ENCODE data around the gene FCN1.

Gene FCN1

GRCh38 chr9:134887219-134887618, 30.5 kb downstream of the FCN1 start:
- no peak overlapping the region for H3K4me2 ChIP-seq (ENCODE audit: low read length)
- no peak overlapping the region for H2BK120ac ChIP-seq (ENCODE audit: low read depth, low read length)
- no peaks in the 10 kb centered on the region for H3K27me3 ChIP-seq (ENCODE audit: insufficient read depth, low read length, poor library complexity)
- H3K4ac ChIP-seq (ENCODE audit: low read depth, low read length) = no peak overlapping the region
- no peak overlapping the region for H4K5ac ChIP-seq (ENCODE audit: low read length)
- H3K36me3 ChIP-seq (ENCODE audit: control insufficient read depth, insufficient read depth, low read length) = no peaks in the 10 kb centered on the region
- no peak overlapping the region for H3K23ac ChIP-seq (ENCODE audit: low read length)
- H2AK5ac ChIP-seq (ENCODE audit: low read length) = no peak overlapping the region
- no peak overlapping the region for H2BK5ac ChIP-seq (ENCODE audit: low read length)
- H3K56ac ChIP-seq (ENCODE audit: low read length) = no peak overlapping the region
- H3K27ac ChIP-seq (ENCODE audit: low read depth, low read length) = no peak overlapping the region
- no peaks in the 10 kb centered on the region for H3K79me1 ChIP-seq (ENCODE audit: low read length)
- WGBS (ENCODE audit: extremely low coverage, insufficient coverage, low lambda C conversion rate) = no CpG with 5 or more reads among the region's 10 CpGs
- H3K4me1 ChIP-seq (ENCODE audit: control insufficient read depth, low read depth, low read length) = no peaks in the 10 kb centered on the region
- H3K9ac ChIP-seq (ENCODE audit: low read length) = no peak overlapping the region
- H3K79me2 ChIP-seq (ENCODE audit: control insufficient read depth, insufficient read depth, low read length) = no peaks in the 10 kb centered on the region
- H3K18ac ChIP-seq (ENCODE audit: low read length) = no peak overlapping the region
- H3K4me3 ChIP-seq (ENCODE audit: low read length) = no peak overlapping the region
- no peak overlapping the region for H2BK15ac ChIP-seq (replicated peaks; ENCODE audit: low read depth)
- no peak overlapping the region for H4K8ac ChIP-seq (ENCODE audit: low read depth, low read length)
- no peak for DNase-seq

GRCh38 chr9:134886413-134886913, 31.2 kb downstream of the FCN1 start:
- Histone ChIP-seq H3K56ac (ENCODE audit: low read length) (no peak overlapping the region), H3K23ac (ENCODE audit: low read length) (no peak overlapping the region), H2BK15ac (replicated peaks; ENCODE audit: low read depth) (no peak overlapping the region), H3K4ac (ENCODE audit: low read depth, low read length) (no peak overlapping the region), H3K9ac (ENCODE audit: low read length) (no peak overlapping the region), H4K8ac (ENCODE audit: low read depth, low read length) (no peak overlapping the region), H3K36me3 (ENCODE audit: control insufficient read depth, insufficient read depth, low read length) (no peaks in the 10 kb centered on the region), H3K27me3 (ENCODE audit: insufficient read depth, low read length, poor library complexity) (no peaks in the 10 kb centered on the region), H3K27ac (ENCODE audit: low read depth, low read length) (no peak overlapping the region), H2BK5ac (ENCODE audit: low read length) (no peak overlapping the region), H4K5ac (ENCODE audit: low read length) (no peak overlapping the region), H3K18ac (ENCODE audit: low read length) (no peak overlapping the region), H3K4me1 (ENCODE audit: control insufficient read depth, low read depth, low read length) (no peaks in the 10 kb centered on the region), H3K79me2 (ENCODE audit: control insufficient read depth, insufficient read depth, low read length) (no peaks in the 10 kb centered on the region), H2BK120ac (ENCODE audit: low read depth, low read length) (no peak overlapping the region), H3K4me3 (ENCODE audit: low read length) (no peak overlapping the region), H3K4me2 (ENCODE audit: low read length) (no peak overlapping the region), H3K79me1 (ENCODE audit: low read length) (no peaks in the 10 kb centered on the region), H2AK5ac (ENCODE audit: low read length) (no peak overlapping the region)
- DNase-seq = no peak
- no CpG with 5 or more reads among the region's 11 CpGs for WGBS (ENCODE audit: extremely low coverage, insufficient coverage, low lambda C conversion rate)

GRCh38 chr9:134885679-134886412, 31.9 kb downstream of the FCN1 start:
- Histone ChIP-seq H3K56ac (ENCODE audit: low read length) (no peak overlapping the region), H3K4me2 (ENCODE audit: low read length) (no peak overlapping the region), H3K79me1 (ENCODE audit: low read length) (no peaks in the 10 kb centered on the region), H2AK5ac (ENCODE audit: low read length) (no peak overlapping the region), H3K4ac (ENCODE audit: low read depth, low read length) (no peak overlapping the region), H2BK120ac (ENCODE audit: low read depth, low read length) (no peak overlapping the region), H3K23ac (ENCODE audit: low read length) (no peak overlapping the region), H3K9ac (ENCODE audit: low read length) (no peak overlapping the region), H4K5ac (ENCODE audit: low read length) (no peak overlapping the region), H4K8ac (ENCODE audit: low read depth, low read length) (no peak overlapping the region), H3K36me3 (ENCODE audit: control insufficient read depth, insufficient read depth, low read length) (no peaks in the 10 kb centered on the region), H3K4me1 (ENCODE audit: control insufficient read depth, low read depth, low read length) (no peaks in the 10 kb centered on the region), H3K18ac (ENCODE audit: low read length) (no peak overlapping the region), H3K27ac (ENCODE audit: low read depth, low read length) (no peak overlapping the region), H2BK5ac (ENCODE audit: low read length) (no peak overlapping the region), H3K27me3 (ENCODE audit: insufficient read depth, low read length, poor library complexity) (no peaks in the 10 kb centered on the region), H2BK15ac (replicated peaks; ENCODE audit: low read depth) (no peak overlapping the region), H3K79me2 (ENCODE audit: control insufficient read depth, insufficient read depth, low read length) (no peaks in the 10 kb centered on the region), H3K4me3 (ENCODE audit: low read length) (no peak overlapping the region)
- DNase-seq = no peak
- no CpG with 5 or more reads among the region's 24 CpGs for WGBS (ENCODE audit: extremely low coverage, insufficient coverage, low lambda C conversion rate)

GRCh38 chr9:134885001-134885678, 32.6 kb downstream of the FCN1 start:
- no peak overlapping the region for H3K4me3 ChIP-seq (ENCODE audit: low read length)
- no peak for DNase-seq
- H3K36me3 ChIP-seq (ENCODE audit: control insufficient read depth, insufficient read depth, low read length) = no peaks in the 10 kb centered on the region
- H2BK5ac ChIP-seq (ENCODE audit: low read length) = no peak overlapping the region
- no peak overlapping the region for H4K5ac ChIP-seq (ENCODE audit: low read length)
- H4K8ac ChIP-seq (ENCODE audit: low read depth, low read length) = no peak overlapping the region
- H3K56ac ChIP-seq (ENCODE audit: low read length) = no peak overlapping the region
- no peaks in the 10 kb centered on the region for H3K79me2 ChIP-seq (ENCODE audit: control insufficient read depth, insufficient read depth, low read length)
- H3K18ac ChIP-seq (ENCODE audit: low read length) = no peak overlapping the region
- H2BK120ac ChIP-seq (ENCODE audit: low read depth, low read length) = no peak overlapping the region
- no peak overlapping the region for H3K4me2 ChIP-seq (ENCODE audit: low read length)
- H3K9ac ChIP-seq (ENCODE audit: low read length) = no peak overlapping the region
- no peaks in the 10 kb centered on the region for H3K4me1 ChIP-seq (ENCODE audit: control insufficient read depth, low read depth, low read length)
- no peak overlapping the region for H3K4ac ChIP-seq (ENCODE audit: low read depth, low read length)
- no peaks in the 10 kb centered on the region for H3K79me1 ChIP-seq (ENCODE audit: low read length)
- no peak overlapping the region for H2AK5ac ChIP-seq (ENCODE audit: low read length)
- H3K27ac ChIP-seq (ENCODE audit: low read depth, low read length) = no peak overlapping the region
- no peak overlapping the region for H2BK15ac ChIP-seq (replicated peaks; ENCODE audit: low read depth)
- no CpG with 5 or more reads among the region's 22 CpGs for WGBS (ENCODE audit: extremely low coverage, insufficient coverage, low lambda C conversion rate)
- no peaks in the 10 kb centered on the region for H3K27me3 ChIP-seq (ENCODE audit: insufficient read depth, low read length, poor library complexity)
- no peak overlapping the region for H3K23ac ChIP-seq (ENCODE audit: low read length)

- H3K56ac ChIP-seq (ENCODE audit: low read length) = no peak overlapping the region
- no peaks in the 10 kb centered on the region for H3K79me2 ChIP-seq (ENCODE audit: control insufficient read depth, insufficient read depth, low read length)
- no peak overlapping the region for H3K9ac ChIP-seq (ENCODE audit: low read length)
- no peak overlapping the region for H3K27ac ChIP-seq (ENCODE audit: low read depth, low read length)
- H3K79me1 ChIP-seq (ENCODE audit: low read length) = no peaks in the 10 kb centered on the region
- no peak overlapping the region for H4K5ac ChIP-seq (ENCODE audit: low read length)
- no peak overlapping the region for H2BK120ac ChIP-seq (ENCODE audit: low read depth, low read length)
- H3K18ac ChIP-seq (ENCODE audit: low read length) = no peak overlapping the region
- H3K36me3 ChIP-seq (ENCODE audit: control insufficient read depth, insufficient read depth, low read length) = no peaks in the 10 kb centered on the region
- no peak overlapping the region for H3K4me2 ChIP-seq (ENCODE audit: low read length)
- no peak overlapping the region for H3K4me3 ChIP-seq (ENCODE audit: low read length)
- H2BK15ac ChIP-seq (replicated peaks; ENCODE audit: low read depth) = no peak overlapping the region
- H3K4ac ChIP-seq (ENCODE audit: low read depth, low read length) = no peak overlapping the region
- WGBS (ENCODE audit: extremely low coverage, insufficient coverage, low lambda C conversion rate) = no CpG with 5 or more reads among the region's 8 CpGs
- H3K27me3 ChIP-seq (ENCODE audit: insufficient read depth, low read length, poor library complexity) = no peaks in the 10 kb centered on the region
- no peak overlapping the region for H2AK5ac ChIP-seq (ENCODE audit: low read length)
- DNase-seq = no peak
- H4K8ac ChIP-seq (ENCODE audit: low read depth, low read length) = no peak overlapping the region
- H3K4me1 ChIP-seq (ENCODE audit: control insufficient read depth, low read depth, low read length) = no peaks in the 10 kb centered on the region
- H3K23ac ChIP-seq (ENCODE audit: low read length) = no peak overlapping the region
- no peak overlapping the region for H2BK5ac ChIP-seq (ENCODE audit: low read length)
Measured at GRCh38 chr9:134884492-134884891, 33.2 kb downstream of the FCN1 start.

All from mesendoderm (in vitro differentiated cells).